Colonic mucosa (tissue), 4 donors: Measurements from ENCODE around the gene AP1B1. TPM values are rescaled to one million over a fixed set of nuclear protein-coding genes. Genes with fewer than 3 reads are reported as not detected.

Source experiments
- DNase-seq: peaks from one replicate; pipeline ENCODE4 v3.0.0-alpha.2; 2020
- H3K27ac ChIP-seq: fragments of 200-600 bp; one replicate; pipeline ENCODE4 v1.8.0; 2021
- H3K27me3 ChIP-seq: fragments of 200-600 bp; one replicate; pipeline ENCODE4 v1.8.0; 2021
- H3K36me3 ChIP-seq: fragments of 200-600 bp; one replicate; pipeline ENCODE4 v1.8.0; 2021
- H3K4me1 ChIP-seq: fragments of 200-600 bp; one replicate; pipeline ENCODE4 v1.8.0; 2021; ENCODE audit warnings: mild to moderate bottlenecking
- H3K4me3 ChIP-seq: fragments of 200-600 bp; one replicate; pipeline ENCODE4 v1.8.0; 2021
- H3K9ac ChIP-seq, 2 donors: one replicate each; pipeline ENCODE4 v1.7.0; 2013; ENCODE audit warnings: control low read depth in 2 of 2, low read depth in 2 of 2, low read length in 2 of 2
- H3K9me3 ChIP-seq: fragments of 200-600 bp; one replicate; pipeline ENCODE4 v1.8.0; 2021
- intact Hi-C: fragments of 100-400 bp; cut with DNase I; formaldehyde crosslinking; loops from one replicate; pipeline ENCODE4 v1.14.1; 2022
- total RNA-seq, 2 donors: library from RNA; stranded (reverse); fragmentation: NEBNext Ultra II Directional in 1 of 2; extraction: Animal tissue kit (Norgen Biotek cat#: 25700) in 1 of 2; gene quantifications; one replicate each; pipeline ENCODE4 v1.2.1, GENCODE V29; 2021
- TF ChIP-seq, protein P1 (sequence below): fragments of 200-600 bp; IDR thresholded peaks from one replicate; pipeline ENCODE4 v1.8.0; 2022; ENCODE audit warnings: antibody characterized with exemption, mild to moderate bottlenecking
- donor health status: healthy.
- donor health status: DM: no; HTN: no; CAD: no.
- donor health status: DM: no; HTN: no; CAD: no.

Gene AP1B1
- total RNA-seq, 2 donors from 2014 or later: 90.4 to 120 TPM

DNA sequence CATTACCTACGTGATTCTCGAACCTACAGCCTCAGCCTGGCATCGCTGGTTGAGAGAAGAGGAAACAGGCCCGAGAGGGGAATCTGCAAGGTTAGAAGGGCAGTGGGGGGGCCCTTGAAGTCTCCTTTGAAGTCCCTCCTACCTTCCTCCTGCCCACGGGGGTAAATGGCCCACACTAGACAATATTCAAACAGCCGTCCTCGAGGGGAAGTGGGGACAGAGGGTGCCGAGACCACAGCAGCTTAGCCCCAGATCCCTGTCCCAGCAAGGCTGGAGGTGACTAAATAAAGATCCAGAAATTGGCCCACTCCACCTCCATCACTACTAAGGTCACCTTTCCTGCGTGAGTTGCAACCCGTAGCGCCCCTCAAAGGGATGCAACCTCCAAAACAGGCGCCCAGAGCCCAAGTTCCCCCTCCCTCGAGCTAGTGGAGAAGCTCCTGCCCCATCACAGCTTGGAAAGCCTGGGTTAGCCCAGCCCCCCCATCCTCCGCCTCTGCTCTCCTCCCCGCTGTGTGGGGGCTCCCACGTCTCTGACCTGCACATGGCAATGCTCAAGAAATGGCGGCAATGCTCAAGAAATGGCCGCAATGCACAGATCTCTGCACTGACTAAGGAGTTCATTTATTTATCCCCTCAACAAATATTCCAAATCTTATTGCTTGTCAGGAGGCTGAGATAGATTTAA, 72.1 kb downstream of the AP1B1 start:
- TF ChIP-seq, protein P1, sequence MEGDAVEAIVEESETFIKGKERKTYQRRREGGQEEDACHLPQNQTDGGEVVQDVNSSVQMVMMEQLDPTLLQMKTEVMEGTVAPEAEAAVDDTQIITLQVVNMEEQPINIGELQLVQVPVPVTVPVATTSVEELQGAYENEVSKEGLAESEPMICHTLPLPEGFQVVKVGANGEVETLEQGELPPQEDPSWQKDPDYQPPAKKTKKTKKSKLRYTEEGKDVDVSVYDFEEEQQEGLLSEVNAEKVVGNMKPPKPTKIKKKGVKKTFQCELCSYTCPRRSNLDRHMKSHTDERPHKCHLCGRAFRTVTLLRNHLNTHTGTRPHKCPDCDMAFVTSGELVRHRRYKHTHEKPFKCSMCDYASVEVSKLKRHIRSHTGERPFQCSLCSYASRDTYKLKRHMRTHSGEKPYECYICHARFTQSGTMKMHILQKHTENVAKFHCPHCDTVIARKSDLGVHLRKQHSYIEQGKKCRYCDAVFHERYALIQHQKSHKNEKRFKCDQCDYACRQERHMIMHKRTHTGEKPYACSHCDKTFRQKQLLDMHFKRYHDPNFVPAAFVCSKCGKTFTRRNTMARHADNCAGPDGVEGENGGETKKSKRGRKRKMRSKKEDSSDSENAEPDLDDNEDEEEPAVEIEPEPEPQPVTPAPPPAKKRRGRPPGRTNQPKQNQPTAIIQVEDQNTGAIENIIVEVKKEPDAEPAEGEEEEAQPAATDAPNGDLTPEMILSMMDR: no peak
- peaks cover 23% of the 10 kb centered on the region for H3K4me1 ChIP-seq
- H3K36me3 ChIP-seq: no peaks in the 10 kb centered on the region
- intact Hi-C loops: no loop called here
- no peak for DNase-seq
- peaks cover 27% of the 10 kb centered on the region for H3K27me3 ChIP-seq
- no peak overlapping the region for H3K4me3 ChIP-seq
- no peaks in the 10 kb centered on the region for H3K9me3 ChIP-seq
- no peak overlapping the region for H3K9ac ChIP-seq
- H3K27ac ChIP-seq: no peak overlapping the region

DNA sequence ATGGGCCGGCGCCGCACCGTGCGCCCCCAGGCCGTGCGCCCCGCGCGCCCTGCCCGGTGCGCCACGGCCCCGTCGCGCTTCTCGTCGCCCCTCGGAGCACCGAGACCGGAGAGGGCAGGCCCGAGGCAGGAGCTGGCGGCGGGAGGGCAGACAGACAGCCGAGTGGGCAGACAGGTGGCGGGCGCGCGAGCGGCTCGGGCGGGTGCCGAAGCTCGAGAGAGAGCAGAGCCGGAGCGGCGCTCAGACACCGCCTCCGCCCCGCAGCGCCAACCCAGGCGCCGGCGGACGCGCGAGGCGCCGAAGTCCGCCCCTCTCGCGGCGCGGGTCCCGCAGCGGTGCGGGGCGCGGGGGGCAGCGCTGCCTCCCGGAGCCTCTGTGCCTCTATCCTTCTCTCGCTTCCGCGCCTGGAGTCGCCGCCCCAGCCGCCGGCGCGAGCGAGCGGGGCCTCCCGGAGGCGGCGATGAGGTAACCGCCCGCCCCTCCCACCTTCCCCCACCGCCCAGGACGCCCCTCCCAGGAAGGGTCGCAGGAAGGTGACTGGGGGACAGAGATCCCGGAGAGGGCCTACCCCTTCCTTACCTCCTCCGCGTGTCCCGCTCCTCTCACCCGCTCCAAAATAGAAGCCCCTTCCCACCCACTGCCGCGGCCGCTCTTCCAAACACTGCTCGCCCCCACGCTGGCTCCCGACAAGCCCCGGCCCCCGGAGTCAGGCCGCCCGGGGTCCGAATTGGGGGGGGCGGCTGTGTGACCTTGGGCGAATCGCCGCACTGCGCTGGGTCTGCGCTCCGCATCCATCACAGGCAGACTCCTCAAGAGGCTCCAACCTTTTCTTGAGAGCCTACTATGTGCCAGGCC, 72.9 kb downstream of the AP1B1 start, which contains the start of gene RASL10A:
RASL10A (minus strand) TSS at position 412 of the 855 bp plus-strand sequence. CDS start 451 bp downstream, outside the sequence.
- TF ChIP-seq, protein P1: no peak
- Histone ChIP-seq H3K4me3 (peak within 1 kb of the TSS; percentile 26), H3K4me1 (peaks cover 28% of the 10 kb centered on the region), H3K27me3 (peaks cover 27% of the 10 kb centered on the region), H3K9me3 (no peaks in the 10 kb centered on the region), H3K9ac (peak within 1 kb of the TSS in 1 of 2 donors; percentile 35), H3K27ac (no peak within 1 kb of the TSS), H3K36me3 (no peaks in the 10 kb centered on the region)
- intact Hi-C loops: no loop called here
- no peak for DNase-seq

DNA sequence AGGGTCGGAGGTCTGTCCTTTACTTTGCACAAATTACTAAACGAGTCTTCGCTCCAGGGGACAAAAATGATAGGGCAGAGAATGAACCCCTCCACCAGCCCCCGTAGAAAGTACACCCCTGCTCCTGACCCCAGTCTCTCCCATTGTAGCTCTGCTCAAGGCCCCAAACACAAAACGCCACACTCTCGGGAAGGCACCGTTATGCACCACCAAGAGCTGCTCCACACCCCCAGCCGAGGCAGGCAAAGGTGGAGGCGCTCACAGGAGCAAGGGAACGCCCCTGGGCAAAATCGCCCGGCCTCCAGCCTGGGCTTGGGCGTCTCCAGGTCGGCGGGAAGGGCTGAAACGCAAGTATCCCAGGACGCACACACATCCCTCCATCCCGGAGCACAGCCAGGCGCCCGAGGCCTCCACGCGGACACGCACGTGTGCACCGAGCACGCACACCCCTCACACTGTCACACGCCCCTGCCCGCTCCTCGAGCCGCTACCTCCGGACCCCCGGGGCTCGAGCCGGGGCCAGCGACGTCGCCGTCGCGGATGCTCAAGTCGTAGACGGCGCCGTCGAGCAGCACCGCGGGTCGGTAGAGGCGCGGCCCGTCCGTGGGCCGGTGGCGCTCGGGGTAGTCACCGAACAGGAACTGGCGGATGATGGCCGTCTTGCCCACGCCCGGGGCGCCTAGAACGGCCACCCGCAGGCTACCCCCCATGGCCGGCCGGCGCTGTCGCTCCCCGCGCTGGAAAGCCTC, 73.7 kb downstream of the AP1B1 start:
- TF ChIP-seq, protein P1: no peak
- intact Hi-C loops: no loop called here
- Histone ChIP-seq H3K4me3 (peak overlapping the region; percentile 26), H3K27ac (no peak overlapping the region), H3K36me3 (no peaks in the 10 kb centered on the region), H3K4me1 (peaks cover 33% of the 10 kb centered on the region), H3K9me3 (no peaks in the 10 kb centered on the region), H3K27me3 (peaks cover 27% of the 10 kb centered on the region), H3K9ac (peak overlapping the region in 1 of 2 donors; percentile 35)
- peak; percentile 51 for DNase-seq

DNA sequence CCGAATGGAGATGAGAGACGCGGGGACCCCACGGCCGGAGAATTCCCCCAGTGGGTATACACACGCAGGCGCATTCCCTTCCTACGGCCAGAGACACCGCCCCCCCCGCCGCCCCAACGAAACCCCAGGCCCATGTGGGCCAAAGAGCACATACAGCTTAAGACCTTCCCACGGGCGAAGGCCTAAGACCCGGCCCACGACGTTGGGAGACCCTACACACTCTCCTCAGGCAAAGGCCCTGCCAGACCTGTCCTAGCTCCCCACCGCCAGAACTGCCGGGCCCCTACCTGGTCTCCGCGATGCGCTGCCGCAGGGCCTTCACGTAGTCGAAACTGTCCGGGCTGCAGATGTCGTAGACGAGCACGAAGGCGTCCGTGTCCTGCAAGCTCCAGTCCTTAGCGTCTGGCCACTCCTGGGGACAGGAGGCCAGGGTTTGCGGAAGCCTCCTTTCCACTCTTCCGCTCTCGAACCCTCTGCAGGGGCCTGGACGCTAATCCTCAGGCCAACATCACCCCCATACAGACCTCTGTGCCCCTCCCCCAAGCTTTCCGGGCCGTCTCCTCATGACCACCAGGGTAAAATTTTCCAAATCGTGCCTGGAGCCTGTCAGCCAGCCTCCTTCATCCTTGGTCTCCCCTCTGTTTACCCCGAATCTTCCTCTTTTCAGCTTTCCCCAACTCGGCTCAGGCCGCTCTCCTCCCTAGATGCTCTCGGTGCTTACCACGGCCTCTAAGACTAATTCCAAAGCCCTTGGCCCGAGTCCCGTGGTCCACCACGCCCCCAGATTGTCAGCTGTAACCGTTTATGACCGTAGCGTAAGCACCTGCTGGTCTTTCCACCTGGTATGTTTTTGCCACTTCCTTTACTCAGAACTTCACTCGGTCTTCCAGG, 74.5 kb downstream of the AP1B1 start:
- intact Hi-C loops: no loop called here
- H3K9ac ChIP-seq: peak overlapping the region in 1 of 2 donors; percentile 40
- no peaks in the 10 kb centered on the region for H3K9me3 ChIP-seq
- no peak overlapping the region for H3K27ac ChIP-seq
- H3K4me3 ChIP-seq: no peak overlapping the region
- H3K4me1 ChIP-seq: peaks cover 42% of the 10 kb centered on the region
- H3K36me3 ChIP-seq: no peaks in the 10 kb centered on the region
- TF ChIP-seq, protein P1: no peak
- DNase-seq: peak; percentile 69
- peaks cover 27% of the 10 kb centered on the region for H3K27me3 ChIP-seq
